ENCODE results near the gene NOTCH2NLA.
"Not testable (repeated sequence)": the region's sequence is repeated elsewhere in the genome, so short reads cannot be mapped to it uniquely, and the experiment has no call there.

- not testable (repeated sequence) for TF ChIP-seq CTCF (IDR thresholded peaks at IDR 0.05); EZH2 (IDR thresholded peaks at IDR 0.05; ENCODE audit: borderline replicate concordance, insufficient read depth, low read depth, low read length, poor library complexity, severe bottlenecking)
Observed at GRCh38 chr1:146271977-146272376, 43.2 kb upstream of the NOTCH2NLA start.

Data from B cell (primary cell).